Hepatocyte (in vitro differentiated cells): ENCODE results near the gene SLC10A6. TPM values are rescaled to one million over a fixed set of nuclear protein-coding genes. Genes with fewer than 3 reads are reported as not detected.

Experiments used
- DNase-seq: peaks from one replicate; pipeline ENCODE4 v3.0.0-alpha.2; 2016; ENCODE audit warnings: low spot score
- H2AFZ ChIP-seq: fragments of 200-600 bp; sonication (generic); 2 replicates; pipeline ENCODE4 v1.6.0; 2016; ENCODE audit warnings: antibody characterized with exemption, mild to moderate bottlenecking
- H3K27ac ChIP-seq: fragments of 200-600 bp; sonication (generic); 2 replicates; pipeline ENCODE4 v1.5.1; 2016; ENCODE audit warnings: mild to moderate bottlenecking
- H3K27me3 ChIP-seq: fragments of 200-600 bp; sonication (generic); 2 replicates; pipeline ENCODE4 v1.6.1; 2016
- H3K36me3 ChIP-seq: fragments of 200-600 bp; sonication (generic); replicated peaks from 2 replicates; pipeline ENCODE4 v1.5.1; 2016; ENCODE audit warnings: low read depth; ENCODE audit not compliant: insufficient read depth
- H3K4me1 ChIP-seq: fragments of 200-600 bp; sonication (generic); 2 replicates; pipeline ENCODE4 v1.5.1; 2016; ENCODE audit warnings: mild to moderate bottlenecking, moderate library complexity; ENCODE audit not compliant: insufficient read depth
- H3K4me2 ChIP-seq: fragments of 200-600 bp; sonication (generic); 2 replicates; pipeline ENCODE4 v1.6.0; 2016
- H3K4me3 ChIP-seq: fragments of 200-600 bp; sonication (generic); 2 replicates; pipeline ENCODE4 v1.5.1; 2016; ENCODE audit warnings: mild to moderate bottlenecking
- H3K79me2 ChIP-seq: fragments of 200-600 bp; sonication (generic); 2 replicates; pipeline ENCODE4 v1.6.0; 2017; ENCODE audit warnings: mild to moderate bottlenecking
- H3K9me2 ChIP-seq: fragments of 200-600 bp; sonication (generic); replicated peaks from 2 replicates; pipeline ENCODE4 v1.6.0; 2017; ENCODE audit warnings: mild to moderate bottlenecking; ENCODE audit not compliant: insufficient read depth
- H3K9me3 ChIP-seq: fragments of 200-600 bp; sonication (generic); 2 replicates; pipeline ENCODE4 v1.5.1; 2016; ENCODE audit warnings: low read depth, mild to moderate bottlenecking
- H4K20me1 ChIP-seq: fragments of 200-600 bp; sonication (generic); 2 replicates; pipeline ENCODE4 v1.6.0; 2016; ENCODE audit warnings: mild to moderate bottlenecking; ENCODE audit not compliant: insufficient read depth, poor library complexity, severe bottlenecking
- EZH2 ChIP-seq: fragments of 200-600 bp; sonication (generic); IDR thresholded peaks from 2 replicates; pipeline ENCODE4 v1.6.1; 2016; ENCODE audit warnings: antibody characterized with exemption, mild to moderate bottlenecking, borderline replicate concordance
- EZH2phosphoT487 ChIP-seq: fragments of 200-600 bp; sonication (generic); IDR thresholded peaks from one replicate; pipeline ENCODE4 v1.6.1; 2018; ENCODE audit warnings: antibody characterized with exemption, mild to moderate bottlenecking, low read depth, moderate library complexity; ENCODE audit not compliant: unreplicated experiment, severe bottlenecking
- WGBS: methylation state at CpG from one replicate; pipeline ENCODE4 v1.1.6; 2016; ENCODE audit warnings: low lambda C conversion rate; ENCODE audit errors: missing lambda C conversion rate; 5-methylcytosine and 5-hydroxymethylcytosine counted together
- polyA plus RNA-seq: library from polyadenylated mRNA; unstranded; fragments of >200 nt; fragmentation: Nextera tagmentation; extraction: Ambion mirVana; gene quantifications from 2 replicates; pipeline ENCODE4 v1.2.1, GENCODE V29; 2016
- total RNA-seq: library from RNA; depleted of rRNA; stranded (reverse); fragments of >200 nt; gene quantifications from 2 replicates; pipeline ENCODE4 v1.2.3, GENCODE V29; 2014
- TF ChIP-seq, protein P1 (sequence below): fragments of 200-600 bp; sonication (generic); IDR thresholded peaks from 2 replicates; pipeline ENCODE4 v1.5.1; 2016; ENCODE audit warnings: antibody characterized with exemption, mild to moderate bottlenecking; ENCODE audit not compliant: poor library complexity

The SLC10A6 gene, protein sequence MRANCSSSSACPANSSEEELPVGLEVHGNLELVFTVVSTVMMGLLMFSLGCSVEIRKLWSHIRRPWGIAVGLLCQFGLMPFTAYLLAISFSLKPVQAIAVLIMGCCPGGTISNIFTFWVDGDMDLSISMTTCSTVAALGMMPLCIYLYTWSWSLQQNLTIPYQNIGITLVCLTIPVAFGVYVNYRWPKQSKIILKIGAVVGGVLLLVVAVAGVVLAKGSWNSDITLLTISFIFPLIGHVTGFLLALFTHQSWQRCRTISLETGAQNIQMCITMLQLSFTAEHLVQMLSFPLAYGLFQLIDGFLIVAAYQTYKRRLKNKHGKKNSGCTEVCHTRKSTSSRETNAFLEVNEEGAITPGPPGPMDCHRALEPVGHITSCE
- total RNA-seq, result 0.10 and 0.24 TPM in 2 replicates
- polyA plus RNA-seq, result not detected in 2 replicates

GRCh38 chr4:86848732-86849619, at the start of gene SLC10A6:
Gene SLC10A6, minus strand, starts transcription at chr4:86849384. Its CDS starts 269 bp downstream, at chr4:86849115.
- Histone ChIP-seq H3K27me3 (no peaks in the 10 kb centered on the region), H3K9me2 (no peaks in the 10 kb centered on the region), H3K27ac (peak within 1 kb of the TSS; percentile 32), H3K36me3 (no peaks in the 10 kb centered on the region), H4K20me1 (no peaks in the 10 kb centered on the region), H2AFZ (no peak within 1 kb of the TSS), H3K9me3 (no peaks in the 10 kb centered on the region), H3K4me3 (no peak within 1 kb of the TSS), H3K79me2 (no peaks in the 10 kb centered on the region), H3K4me2 (no peak within 1 kb of the TSS), H3K4me1 (peaks cover 15% of the 10 kb centered on the region)
- WGBS, result 84% methylated on average over 11 of the region's 11 CpGs
- no peak for DNase-seq
- TF ChIP-seq EZH2 (no peak), EZH2phosphoT487 (no peak)
- TF ChIP-seq, protein P1, sequence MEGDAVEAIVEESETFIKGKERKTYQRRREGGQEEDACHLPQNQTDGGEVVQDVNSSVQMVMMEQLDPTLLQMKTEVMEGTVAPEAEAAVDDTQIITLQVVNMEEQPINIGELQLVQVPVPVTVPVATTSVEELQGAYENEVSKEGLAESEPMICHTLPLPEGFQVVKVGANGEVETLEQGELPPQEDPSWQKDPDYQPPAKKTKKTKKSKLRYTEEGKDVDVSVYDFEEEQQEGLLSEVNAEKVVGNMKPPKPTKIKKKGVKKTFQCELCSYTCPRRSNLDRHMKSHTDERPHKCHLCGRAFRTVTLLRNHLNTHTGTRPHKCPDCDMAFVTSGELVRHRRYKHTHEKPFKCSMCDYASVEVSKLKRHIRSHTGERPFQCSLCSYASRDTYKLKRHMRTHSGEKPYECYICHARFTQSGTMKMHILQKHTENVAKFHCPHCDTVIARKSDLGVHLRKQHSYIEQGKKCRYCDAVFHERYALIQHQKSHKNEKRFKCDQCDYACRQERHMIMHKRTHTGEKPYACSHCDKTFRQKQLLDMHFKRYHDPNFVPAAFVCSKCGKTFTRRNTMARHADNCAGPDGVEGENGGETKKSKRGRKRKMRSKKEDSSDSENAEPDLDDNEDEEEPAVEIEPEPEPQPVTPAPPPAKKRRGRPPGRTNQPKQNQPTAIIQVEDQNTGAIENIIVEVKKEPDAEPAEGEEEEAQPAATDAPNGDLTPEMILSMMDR, result no peak

GRCh38 chr4:86898562-86898961, 49.4 kb upstream of the SLC10A6 start:
- H3K36me3 ChIP-seq, result no peaks in the 10 kb centered on the region
- H3K9me3 ChIP-seq, result no peaks in the 10 kb centered on the region
- H3K27me3 ChIP-seq, result no peaks in the 10 kb centered on the region
- 91% methylated on average over 4 of the region's 4 CpGs for WGBS
- H3K27ac ChIP-seq, result no peak overlapping the region
- H3K4me3 ChIP-seq, result no peak overlapping the region
- DNase-seq, result peak; percentile 30
- no peaks in the 10 kb centered on the region for H3K9me2 ChIP-seq
- no peak overlapping the region for H3K4me2 ChIP-seq
- no peaks in the 10 kb centered on the region for H3K4me1 ChIP-seq
- TF ChIP-seq, protein P1, result peak; percentile 46
- TF ChIP-seq EZH2phosphoT487 (no peak), EZH2 (no peak)
- no peaks in the 10 kb centered on the region for H4K20me1 ChIP-seq
- no peak overlapping the region for H2AFZ ChIP-seq
- no peaks in the 10 kb centered on the region for H3K79me2 ChIP-seq

DNA sequence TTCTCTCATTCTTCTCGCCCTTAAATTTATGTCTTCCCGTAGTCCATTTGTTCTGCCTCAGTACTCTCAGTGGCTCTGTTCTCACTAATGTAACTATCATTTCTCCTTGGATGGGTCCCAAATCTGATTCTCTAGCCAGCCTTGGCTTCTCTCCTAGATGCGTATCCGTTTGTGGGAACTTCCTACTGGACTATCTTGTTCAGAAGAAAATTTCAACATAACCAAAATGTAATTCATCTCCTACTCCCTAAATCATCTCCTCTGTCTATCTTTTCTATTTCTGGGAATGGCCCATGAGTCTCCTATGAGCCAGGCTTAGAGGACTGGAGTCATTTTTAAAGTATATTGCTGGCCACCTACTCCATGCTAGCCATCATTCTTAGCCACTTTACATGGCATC, 47.4 kb upstream of the SLC10A6 start:
- Histone ChIP-seq H3K4me1 (peaks cover 4% of the 10 kb centered on the region), H3K9me2 (no peaks in the 10 kb centered on the region), H3K79me2 (no peaks in the 10 kb centered on the region), H3K4me3 (no peak overlapping the region), H3K4me2 (no peak overlapping the region), H4K20me1 (no peaks in the 10 kb centered on the region), H3K27me3 (no peaks in the 10 kb centered on the region), H3K27ac (no peak overlapping the region), H3K36me3 (no peaks in the 10 kb centered on the region), H3K9me3 (no peaks in the 10 kb centered on the region), H2AFZ (no peak overlapping the region)
- WGBS, result 88% methylated on average over 4 of the region's 4 CpGs
- DNase-seq, result no peak
- TF ChIP-seq, protein P1, result no peak
